Stimulated activated CD8-positive, alpha-beta memory T cell treated with anti-CD3 and anti-CD28 coated beads, Interleukin-12 subunit alpha, Interleukin-12 subunit beta, amount 100 ng/mL, for 1 hour (primary cell): ENCODE measurements around the gene RAC3.
"Not testable (repeated sequence)": the region's sequence is repeated elsewhere in the genome, so short reads cannot be mapped to it uniquely, and the experiment has no call there.

Experiments used
- DNase-seq: peaks from one replicate; pipeline ENCODE4 v3.0.0-alpha.2; 2020; ENCODE audit warnings: low read depth

The RAC3 gene

GRCh38 chr17:82023447-82024241, 7.8 kb upstream of the RAC3 start:
- DNase-seq: no peak

GRCh38 chr17:82024859-82025258, 6.6 kb upstream of the RAC3 start:
- no peak for DNase-seq

DNA sequence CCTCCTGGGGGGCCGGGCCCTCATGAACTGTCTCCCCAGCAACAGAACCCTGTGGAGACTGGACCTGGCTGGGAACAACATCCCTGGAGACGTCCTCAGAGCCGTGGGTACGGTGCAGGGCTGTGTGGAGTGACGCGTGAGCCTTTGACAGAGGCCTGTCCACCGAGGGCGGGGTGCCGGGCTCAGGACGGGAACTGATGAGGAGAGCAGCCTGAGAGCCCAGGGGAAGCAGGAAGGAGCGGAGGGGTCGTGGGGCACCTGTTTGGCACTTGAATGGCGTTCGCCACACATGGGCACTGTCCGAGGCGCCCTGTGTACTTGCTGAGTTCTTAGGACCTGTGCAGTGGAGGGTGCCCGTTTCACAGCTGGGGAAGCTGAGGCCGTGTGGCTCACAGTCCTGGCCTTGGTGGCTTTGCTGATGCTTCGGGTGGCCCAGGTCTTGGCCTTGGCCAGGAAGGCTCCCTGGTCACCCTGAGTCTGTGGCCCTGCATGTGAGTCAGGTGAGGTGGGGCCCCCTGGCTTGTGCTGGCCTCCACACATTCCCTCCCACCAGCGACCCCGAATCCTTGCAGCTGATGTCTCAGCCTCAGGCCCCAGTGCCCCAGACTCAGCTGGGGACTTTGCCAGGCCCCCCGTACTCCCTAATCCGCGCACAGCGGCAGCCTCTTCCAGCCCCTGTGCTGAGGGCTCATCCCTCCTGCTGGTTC, 5.9 kb upstream of the RAC3 start:
- no peak for DNase-seq

- DNase-seq: no peak
These were observed 3.2 kb upstream of the RAC3 start for GRCh38 chr17:82028246-82028645.

GRCh38 chr17:82028966-82029365, 2.5 kb upstream of the RAC3 start:
- no peak for DNase-seq

DNA sequence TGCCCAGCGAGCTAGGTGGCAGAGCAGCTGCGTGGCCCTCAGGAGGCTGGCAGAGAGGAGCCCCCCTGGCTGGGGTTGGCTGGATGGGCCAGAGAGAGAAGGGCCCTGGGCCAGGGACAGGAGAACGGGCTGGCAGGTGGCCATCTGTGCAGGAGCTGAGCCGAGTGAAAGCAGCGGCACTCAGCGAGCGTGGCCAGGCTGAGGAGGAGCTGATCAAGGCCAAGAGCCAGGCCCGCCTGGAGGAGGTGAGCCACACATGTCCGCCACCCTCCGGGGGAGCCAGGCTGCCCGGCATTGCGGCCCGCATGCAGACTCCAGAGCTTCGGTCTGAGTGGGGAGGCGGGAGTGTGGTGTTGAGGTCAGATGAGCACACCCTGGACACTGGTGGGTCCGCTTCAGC, 2.1 kb upstream of the RAC3 start:
- DNase-seq: no peak

DNA sequence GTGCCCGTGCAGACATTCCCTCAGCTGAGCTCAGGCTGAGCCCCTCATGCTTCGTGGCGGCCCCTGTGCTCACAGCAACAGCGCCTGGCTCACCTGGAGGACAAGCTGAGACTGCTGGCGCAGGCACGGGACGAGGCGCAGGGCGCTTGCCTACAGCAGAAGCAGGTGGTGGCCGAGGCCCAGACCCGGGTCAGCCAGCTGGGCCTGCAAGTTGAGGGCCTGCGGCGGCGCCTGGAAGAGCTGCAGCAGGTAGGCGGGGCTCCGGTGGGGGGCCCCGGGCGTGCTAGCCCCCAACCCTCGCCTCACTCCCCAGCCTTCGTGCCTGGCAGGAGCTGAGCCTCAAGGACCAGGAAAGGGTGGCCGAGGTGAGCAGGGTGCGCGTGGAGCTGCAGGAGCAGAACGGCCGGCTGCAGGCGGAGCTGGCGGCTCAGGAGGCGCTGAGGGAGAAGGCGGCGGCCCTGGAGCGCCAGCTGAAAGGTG, 1.4 kb upstream of the RAC3 start:
- no peak for DNase-seq

DNA sequence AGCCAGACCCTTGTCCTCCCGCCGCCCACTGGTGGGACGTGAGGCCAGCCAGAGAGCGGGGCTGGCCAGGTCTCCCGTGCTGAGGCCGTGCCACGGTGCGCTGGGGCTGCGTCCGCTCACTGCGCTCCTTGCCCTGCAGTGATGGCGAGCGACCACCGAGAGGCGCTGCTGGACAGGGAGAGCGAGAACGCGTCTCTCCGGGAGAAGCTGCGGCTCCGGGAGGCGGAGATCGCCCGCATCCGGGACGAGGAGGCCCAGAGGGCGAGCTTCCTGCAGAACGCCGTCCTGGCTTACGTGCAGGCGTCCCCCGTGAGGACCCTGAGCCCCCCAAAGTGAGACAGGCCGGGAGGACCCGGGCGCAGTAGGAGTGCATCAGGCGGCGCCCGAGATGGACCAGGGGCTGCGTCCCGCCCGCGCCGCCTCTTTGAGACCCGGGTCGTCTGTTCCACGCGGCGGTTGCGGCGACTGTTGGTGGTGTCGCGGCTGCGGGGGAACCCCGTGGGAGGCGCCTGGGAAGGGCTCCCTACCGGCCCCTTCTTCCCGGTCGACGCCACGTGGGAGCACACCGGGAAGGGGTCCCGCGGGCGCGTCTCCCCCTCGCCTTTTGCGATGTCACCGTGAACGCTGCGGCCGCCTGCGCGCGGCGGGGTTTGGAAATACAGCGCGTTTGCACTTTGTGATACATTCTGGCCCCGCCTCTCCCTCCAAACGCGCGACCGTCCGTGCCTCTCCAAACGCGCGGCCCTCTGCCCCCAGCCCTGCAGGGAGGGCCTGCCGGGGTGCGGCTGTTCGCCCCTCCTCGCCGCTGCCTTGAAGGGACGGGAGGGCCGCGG, 792 bp upstream of the RAC3 start:
- DNase-seq: peak; percentile 67

GRCh38 chr17:82031885-82032627, 578 bp downstream of the RAC3 start:
- no peak for DNase-seq

DNA sequence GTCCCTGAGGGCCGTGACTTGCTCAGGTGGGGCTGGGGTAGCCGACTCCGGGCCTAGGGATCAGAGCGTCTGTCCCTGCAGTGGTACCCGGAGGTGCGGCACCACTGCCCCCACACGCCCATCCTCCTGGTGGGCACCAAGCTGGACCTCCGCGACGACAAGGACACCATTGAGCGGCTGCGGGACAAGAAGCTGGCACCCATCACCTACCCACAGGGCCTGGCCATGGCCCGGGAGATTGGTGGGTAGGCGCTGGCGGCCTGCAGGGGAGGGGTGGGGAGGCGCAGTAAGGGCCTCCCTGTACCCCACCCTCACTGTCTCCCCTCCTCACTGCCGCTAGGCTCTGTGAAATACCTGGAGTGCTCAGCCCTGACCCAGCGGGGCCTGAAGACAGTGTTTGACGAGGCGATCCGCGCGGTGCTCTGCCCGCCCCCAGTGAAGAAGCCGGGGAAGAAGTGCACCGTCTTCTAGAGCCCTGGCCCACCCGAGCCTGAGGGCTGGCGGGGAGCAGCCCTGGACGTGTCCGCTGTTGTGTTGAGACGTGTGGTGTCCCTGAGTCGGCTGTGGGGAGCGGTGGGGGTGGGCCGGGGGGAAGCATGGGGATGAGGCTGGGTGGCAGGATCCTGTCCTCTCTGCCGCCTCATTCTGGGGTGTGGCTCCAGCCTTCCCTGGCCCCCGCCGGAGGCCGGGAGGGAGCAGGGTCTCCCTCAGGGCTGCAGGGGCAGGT, 2.0 kb downstream of the RAC3 start:
- DNase-seq: no peak

DNA sequence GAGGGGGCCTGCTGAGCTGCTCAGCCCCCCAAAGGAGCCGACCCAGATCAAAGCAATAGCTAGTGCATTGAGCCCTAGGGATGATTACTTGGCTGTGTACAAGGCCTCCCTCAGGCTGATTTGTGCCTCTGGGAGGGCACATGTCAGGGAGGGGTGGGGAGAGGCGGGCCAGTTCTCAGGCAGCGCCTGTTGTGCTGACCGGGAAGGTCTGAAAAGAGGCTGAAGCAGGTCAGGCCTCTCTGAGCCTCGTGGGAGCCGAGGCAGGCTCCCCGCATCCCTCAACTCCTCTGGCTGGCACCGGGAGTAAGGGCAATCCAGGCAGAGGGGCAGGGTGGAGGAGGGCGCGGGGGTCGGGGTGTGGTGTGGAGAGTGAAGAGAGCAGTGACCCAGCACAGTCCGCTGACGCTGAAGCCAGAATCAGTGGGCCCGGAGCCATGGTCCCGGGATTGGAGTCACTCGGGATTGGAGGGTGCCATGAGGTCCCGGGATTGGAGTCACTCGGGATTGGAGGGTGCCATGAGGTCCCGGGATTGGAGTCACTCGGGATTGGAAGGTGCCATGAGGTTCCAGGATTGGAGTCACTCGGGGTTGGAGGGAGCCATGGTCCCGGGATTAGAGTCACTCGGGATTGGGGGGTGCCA, 3.0 kb downstream of the RAC3 start:
- no peak for DNase-seq

DNA sequence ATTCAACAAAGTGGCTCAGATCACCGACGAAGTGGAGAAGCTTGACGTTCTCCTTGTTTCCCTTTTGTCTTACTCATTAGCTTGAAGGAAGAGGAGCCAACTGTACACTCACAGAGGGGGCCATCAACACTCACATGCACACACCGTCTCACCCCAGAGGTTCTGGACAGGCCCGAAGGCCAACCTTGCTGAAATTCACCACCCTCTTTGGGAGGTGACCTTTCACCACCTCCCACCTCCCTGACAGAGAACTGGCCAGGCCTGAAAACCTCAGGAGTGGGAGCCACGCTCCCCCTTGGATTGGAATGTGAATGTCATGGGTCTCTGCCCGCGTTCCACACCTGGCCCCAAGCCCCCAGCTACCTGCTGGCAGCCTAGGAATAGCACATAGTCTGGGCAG, 4.0 kb downstream of the RAC3 start:
- DNase-seq: no peak

DNA sequence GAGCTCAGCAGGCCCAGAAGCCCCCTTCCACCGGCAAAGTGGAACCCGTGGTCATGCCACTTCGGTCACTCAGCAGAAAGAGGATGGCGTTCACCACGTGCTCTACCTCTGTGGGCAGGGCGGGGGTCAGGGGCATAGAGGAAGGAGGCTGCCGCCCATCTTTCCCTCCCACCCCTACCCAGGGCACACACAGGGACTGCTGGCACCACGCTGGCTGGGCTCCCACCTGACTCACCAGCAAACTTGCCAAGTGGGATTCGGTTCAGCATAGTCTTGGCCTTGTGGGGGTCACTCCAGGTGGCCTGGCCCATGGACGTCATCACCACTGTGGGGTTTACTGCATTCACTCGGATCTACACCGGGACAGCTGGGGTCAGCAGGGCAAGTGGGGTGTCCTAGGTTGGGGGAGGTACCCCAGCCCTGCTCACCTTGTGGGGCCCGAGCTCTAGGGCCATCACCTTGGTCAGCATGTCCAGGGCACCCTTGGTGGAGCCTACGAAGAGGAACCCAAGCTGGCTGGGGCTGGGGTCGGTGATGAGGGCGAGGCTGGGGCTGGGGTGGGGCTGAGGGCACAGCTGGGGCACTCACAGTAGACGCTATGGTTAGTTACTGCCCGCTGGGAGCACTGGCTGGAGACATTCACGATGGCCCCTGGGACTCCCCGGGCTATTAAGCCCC, 4.6 kb downstream of the RAC3 start:
- no peak for DNase-seq

GRCh38 chr17:82036634-82037091, 5.2 kb downstream of the RAC3 start:
- no peak for DNase-seq

DNA sequence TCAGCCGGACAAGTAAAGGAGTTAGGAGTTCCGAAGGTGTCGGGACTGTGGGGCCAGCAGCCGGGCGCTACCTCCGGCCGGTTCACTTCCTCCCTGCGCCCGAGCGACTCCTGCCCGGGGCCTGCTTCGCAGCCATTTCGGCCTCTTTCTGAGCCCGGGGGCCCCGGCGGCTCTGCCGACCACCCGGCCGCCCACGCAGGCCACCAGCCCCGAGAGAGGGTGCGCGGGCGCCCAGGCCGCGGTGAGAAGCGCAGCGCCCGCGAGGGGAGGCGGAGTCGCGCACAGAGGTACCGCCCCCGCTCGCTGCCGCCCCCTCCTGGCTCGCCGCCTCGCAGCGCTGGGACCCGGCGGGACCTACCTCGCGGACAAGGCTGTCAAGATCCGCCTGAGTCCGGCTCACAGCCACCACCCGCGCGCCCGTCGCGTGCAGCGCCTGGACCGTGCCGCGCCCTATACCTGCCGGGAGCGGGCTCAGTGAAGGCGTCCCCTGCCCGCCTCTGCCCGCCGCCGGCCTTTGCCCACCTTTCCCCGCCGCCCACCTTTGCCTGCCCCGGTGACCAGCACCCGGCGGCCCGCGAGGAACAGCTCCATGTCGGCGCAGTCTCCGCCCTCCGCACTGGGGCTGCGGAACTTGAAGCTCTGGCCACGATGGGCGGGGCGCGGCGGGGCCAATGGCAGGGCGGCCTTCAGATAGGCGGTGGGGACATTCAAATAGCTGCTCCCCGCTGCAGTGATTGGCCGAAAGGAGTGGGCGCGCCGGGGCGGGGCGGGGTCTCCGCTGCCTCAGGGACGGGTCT, 5.8 kb downstream of the RAC3 start, which contains the start of gene DCXR:
Gene DCXR (minus strand): TSS at position 606 of the 797 bp plus-strand sequence. CDS start 15 bp downstream, at position 591.
- peak; percentile 90 for DNase-seq

- DNase-seq: no peak
These were observed 6.4 kb downstream of the RAC3 start for GRCh38 chr17:82037889-82038195.

- not testable (repeated sequence) for DNase-seq
These were observed 7.4 kb downstream of the RAC3 start for GRCh38 chr17:82038796-82039409.

GRCh38 chr17:82039695-82040299, 8.3 kb downstream of the RAC3 start:
- DNase-seq: no peak
